Endothelial cell of umbilical vein (primary cell): ENCODE data around the gene DEFB114.

Experiments used
- EZH2 ChIP-seq: IDR thresholded peaks from 2 replicates; pipeline ENCODE4 v1.6.1; 2012; ENCODE audit warnings: borderline replicate concordance, low read depth, mild to moderate bottlenecking, moderate library complexity, low read length, inconsistent platforms; ENCODE audit not compliant: severe bottlenecking
- JUN ChIP-seq: IDR thresholded peaks from 2 replicates; pipeline ENCODE4 v1.6.1; 2011; ENCODE audit warnings: borderline replicate concordance, low read depth; ENCODE audit not compliant: insufficient read length, insufficient read depth

DNA sequence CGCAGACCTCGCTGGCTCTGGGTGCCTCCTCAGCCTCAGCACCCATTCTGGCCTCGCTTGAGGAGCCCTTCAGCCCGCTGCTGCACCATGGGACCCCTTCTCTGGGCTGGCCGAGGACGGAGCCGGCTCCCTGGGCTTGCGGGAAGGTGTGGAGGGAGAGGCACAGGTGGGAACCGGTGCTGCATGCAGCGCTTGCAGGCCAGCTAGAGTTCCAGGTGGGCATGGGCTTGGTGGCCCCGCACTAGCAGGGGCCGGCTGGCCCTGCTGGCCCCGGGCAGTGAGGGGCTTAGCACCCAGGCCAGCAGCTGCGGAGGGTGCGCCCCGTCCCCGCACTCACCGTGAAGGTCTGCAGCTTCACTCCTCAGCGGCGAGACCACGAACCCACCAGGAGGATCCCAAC lies 30.4 kb downstream of the DEFB114 start:
- TF ChIP-seq EZH2: no peak
- TF ChIP-seq JUN: no peak
